Measurements from ENCODE around the gene CAMTA1.

The CAMTA1 gene

DNA sequence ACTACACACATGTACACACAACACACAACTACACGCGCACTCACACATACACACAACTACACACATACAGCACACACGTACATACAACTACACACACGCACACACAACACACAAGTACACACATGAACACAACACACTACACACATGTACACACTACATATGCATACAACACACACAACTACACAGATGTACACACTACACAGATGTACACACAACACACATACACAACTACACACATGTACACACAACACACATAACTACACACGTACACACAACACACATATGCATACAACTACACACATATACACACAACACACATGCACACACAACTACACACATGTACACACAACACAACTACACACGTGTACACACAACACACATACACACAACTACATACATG is 318.6 kb downstream of the CAMTA1 start:
- no peak for TF ChIP-seq ZFP30 (CRISPR knock-in tag; IDR thresholded peaks at IDR 0.05)
- no peak for TF ChIP-seq SNAI2 (CRISPR knock-in tag; IDR thresholded peaks at IDR 0.05)
- TF ChIP-seq ZC3H10 (CRISPR knock-in tag; IDR thresholded peaks at IDR 0.05), result no peak
- TF ChIP-seq, protein P1, sequence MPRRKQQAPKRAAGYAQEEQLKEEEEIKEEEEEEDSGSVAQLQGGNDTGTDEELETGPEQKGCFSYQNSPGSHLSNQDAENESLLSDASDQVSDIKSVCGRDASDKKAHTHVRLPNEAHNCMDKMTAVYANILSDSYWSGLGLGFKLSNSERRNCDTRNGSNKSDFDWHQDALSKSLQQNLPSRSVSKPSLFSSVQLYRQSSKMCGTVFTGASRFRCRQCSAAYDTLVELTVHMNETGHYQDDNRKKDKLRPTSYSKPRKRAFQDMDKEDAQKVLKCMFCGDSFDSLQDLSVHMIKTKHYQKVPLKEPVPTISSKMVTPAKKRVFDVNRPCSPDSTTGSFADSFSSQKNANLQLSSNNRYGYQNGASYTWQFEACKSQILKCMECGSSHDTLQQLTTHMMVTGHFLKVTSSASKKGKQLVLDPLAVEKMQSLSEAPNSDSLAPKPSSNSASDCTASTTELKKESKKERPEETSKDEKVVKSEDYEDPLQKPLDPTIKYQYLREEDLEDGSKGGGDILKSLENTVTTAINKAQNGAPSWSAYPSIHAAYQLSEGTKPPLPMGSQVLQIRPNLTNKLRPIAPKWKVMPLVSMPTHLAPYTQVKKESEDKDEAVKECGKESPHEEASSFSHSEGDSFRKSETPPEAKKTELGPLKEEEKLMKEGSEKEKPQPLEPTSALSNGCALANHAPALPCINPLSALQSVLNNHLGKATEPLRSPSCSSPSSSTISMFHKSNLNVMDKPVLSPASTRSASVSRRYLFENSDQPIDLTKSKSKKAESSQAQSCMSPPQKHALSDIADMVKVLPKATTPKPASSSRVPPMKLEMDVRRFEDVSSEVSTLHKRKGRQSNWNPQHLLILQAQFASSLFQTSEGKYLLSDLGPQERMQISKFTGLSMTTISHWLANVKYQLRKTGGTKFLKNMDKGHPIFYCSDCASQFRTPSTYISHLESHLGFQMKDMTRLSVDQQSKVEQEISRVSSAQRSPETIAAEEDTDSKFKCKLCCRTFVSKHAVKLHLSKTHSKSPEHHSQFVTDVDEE (CRISPR knock-in tag; IDR thresholded peaks at IDR 0.05), result no peak
- TF ChIP-seq, protein P2, sequence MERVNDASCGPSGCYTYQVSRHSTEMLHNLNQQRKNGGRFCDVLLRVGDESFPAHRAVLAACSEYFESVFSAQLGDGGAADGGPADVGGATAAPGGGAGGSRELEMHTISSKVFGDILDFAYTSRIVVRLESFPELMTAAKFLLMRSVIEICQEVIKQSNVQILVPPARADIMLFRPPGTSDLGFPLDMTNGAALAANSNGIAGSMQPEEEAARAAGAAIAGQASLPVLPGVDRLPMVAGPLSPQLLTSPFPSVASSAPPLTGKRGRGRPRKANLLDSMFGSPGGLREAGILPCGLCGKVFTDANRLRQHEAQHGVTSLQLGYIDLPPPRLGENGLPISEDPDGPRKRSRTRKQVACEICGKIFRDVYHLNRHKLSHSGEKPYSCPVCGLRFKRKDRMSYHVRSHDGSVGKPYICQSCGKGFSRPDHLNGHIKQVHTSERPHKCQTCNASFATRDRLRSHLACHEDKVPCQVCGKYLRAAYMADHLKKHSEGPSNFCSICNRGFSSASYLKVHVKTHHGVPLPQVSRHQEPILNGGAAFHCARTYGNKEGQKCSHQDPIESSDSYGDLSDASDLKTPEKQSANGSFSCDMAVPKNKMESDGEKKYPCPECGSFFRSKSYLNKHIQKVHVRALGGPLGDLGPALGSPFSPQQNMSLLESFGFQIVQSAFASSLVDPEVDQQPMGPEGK (CRISPR knock-in tag; IDR thresholded peaks at IDR 0.05; ENCODE audit: borderline replicate concordance), result no peak
- TF ChIP-seq PPARA (CRISPR knock-in tag; IDR thresholded peaks at IDR 0.05; ENCODE audit: borderline replicate concordance), result no peak
- no peak for TF ChIP-seq TCF4 (CRISPR knock-in tag; IDR thresholded peaks at IDR 0.05; ENCODE audit: borderline replicate concordance)
- TF ChIP-seq BACH2 (CRISPR knock-in tag; IDR thresholded peaks at IDR 0.05; ENCODE audit: borderline replicate concordance), result no peak
- TF ChIP-seq ZFP3 (CRISPR knock-in tag; IDR thresholded peaks at IDR 0.05), result no peak
- no peak for TF ChIP-seq ISL1 (CRISPR knock-in tag; IDR thresholded peaks at IDR 0.05)
- TF ChIP-seq, protein P3, sequence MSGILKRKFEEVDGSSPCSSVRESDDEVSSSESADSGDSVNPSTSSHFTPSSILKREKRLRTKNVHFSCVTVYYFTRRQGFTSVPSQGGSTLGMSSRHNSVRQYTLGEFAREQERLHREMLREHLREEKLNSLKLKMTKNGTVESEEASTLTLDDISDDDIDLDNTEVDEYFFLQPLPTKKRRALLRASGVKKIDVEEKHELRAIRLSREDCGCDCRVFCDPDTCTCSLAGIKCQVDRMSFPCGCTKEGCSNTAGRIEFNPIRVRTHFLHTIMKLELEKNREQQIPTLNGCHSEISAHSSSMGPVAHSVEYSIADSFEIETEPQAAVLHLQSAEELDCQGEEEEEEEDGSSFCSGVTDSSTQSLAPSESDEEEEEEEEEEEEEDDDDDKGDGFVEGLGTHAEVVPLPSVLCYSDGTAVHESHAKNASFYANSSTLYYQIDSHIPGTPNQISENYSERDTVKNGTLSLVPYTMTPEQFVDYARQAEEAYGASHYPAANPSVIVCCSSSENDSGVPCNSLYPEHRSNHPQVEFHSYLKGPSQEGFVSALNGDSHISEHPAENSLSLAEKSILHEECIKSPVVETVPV (CRISPR knock-in tag; IDR thresholded peaks at IDR 0.05), result no peak
- no peak for TF ChIP-seq TOX (CRISPR knock-in tag; IDR thresholded peaks at IDR 0.05; ENCODE audit: borderline replicate concordance)
- TF ChIP-seq, protein P4, sequence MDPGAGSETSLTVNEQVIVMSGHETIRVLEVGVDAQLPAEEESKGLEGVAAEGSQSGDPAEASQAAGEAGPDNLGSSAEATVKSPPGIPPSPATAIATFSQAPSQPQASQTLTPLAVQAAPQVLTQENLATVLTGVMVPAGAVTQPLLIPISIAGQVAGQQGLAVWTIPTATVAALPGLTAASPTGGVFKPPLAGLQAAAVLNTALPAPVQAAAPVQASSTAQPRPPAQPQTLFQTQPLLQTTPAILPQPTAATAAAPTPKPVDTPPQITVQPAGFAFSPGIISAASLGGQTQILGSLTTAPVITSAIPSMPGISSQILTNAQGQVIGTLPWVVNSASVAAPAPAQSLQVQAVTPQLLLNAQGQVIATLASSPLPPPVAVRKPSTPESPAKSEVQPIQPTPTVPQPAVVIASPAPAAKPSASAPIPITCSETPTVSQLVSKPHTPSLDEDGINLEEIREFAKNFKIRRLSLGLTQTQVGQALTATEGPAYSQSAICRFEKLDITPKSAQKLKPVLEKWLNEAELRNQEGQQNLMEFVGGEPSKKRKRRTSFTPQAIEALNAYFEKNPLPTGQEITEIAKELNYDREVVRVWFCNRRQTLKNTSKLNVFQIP (CRISPR knock-in tag; IDR thresholded peaks at IDR 0.05; ENCODE audit: borderline replicate concordance, low read depth), result no peak
- TF ChIP-seq GLIS3 (CRISPR knock-in tag; IDR thresholded peaks at IDR 0.05), result no peak
- no peak for TF ChIP-seq ARNTL (CRISPR knock-in tag; IDR thresholded peaks at IDR 0.05; ENCODE audit: borderline replicate concordance, low read depth)
- no peak for TF ChIP-seq ZNF565 (CRISPR knock-in tag; conservative IDR thresholded peaks at IDR 0.05; ENCODE audit: low read depth)
- no peak for TF ChIP-seq RARB (CRISPR knock-in tag; IDR thresholded peaks at IDR 0.05)
- no peak for ATAC-seq

DNA sequence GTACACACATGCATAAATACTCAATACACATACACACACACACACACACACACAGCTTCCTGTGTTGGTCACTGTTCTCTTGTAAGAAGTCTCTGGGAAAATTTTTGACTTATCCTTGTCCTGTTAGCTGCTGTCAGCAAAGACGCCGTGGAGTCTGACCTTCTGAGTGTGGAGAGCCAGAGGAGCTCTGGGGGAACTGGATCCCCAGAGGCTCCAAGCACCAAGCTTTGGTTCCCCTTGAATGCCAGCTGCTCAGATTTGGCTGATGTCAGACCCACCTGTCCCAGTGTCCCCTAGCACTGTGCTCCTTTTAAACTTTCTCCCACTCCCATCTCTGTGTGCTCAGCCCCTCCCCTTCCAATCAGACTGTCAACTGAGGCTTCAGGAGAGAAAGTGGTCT is 319.1 kb downstream of the CAMTA1 start:
- no peak for ATAC-seq
- TF ChIP-seq ARNTL (CRISPR knock-in tag; IDR thresholded peaks at IDR 0.05; ENCODE audit: borderline replicate concordance, low read depth), result no peak
- no peak for TF ChIP-seq GLIS3 (CRISPR knock-in tag; IDR thresholded peaks at IDR 0.05)
- no peak for TF ChIP-seq RARB (CRISPR knock-in tag; IDR thresholded peaks at IDR 0.05)
- TF ChIP-seq ZC3H10 (CRISPR knock-in tag; IDR thresholded peaks at IDR 0.05), result no peak
- TF ChIP-seq ZNF565 (CRISPR knock-in tag; conservative IDR thresholded peaks at IDR 0.05; ENCODE audit: low read depth), result no peak
- no peak for TF ChIP-seq ZNF8 (CRISPR knock-in tag; IDR thresholded peaks at IDR 0.05)
- TF ChIP-seq CSDC2 (CRISPR knock-in tag; IDR thresholded peaks at IDR 0.05), result no peak
- no peak for TF ChIP-seq ESRRG (CRISPR knock-in tag; IDR thresholded peaks at IDR 0.05)
- TF ChIP-seq, protein P1 (CRISPR knock-in tag; IDR thresholded peaks at IDR 0.05), result no peak
- TF ChIP-seq, protein P2 (CRISPR knock-in tag; IDR thresholded peaks at IDR 0.05; ENCODE audit: borderline replicate concordance), result no peak
- no peak for TF ChIP-seq TOX (CRISPR knock-in tag; IDR thresholded peaks at IDR 0.05; ENCODE audit: borderline replicate concordance)
- TF ChIP-seq OSR1 (CRISPR knock-in tag; IDR thresholded peaks at IDR 0.05), result no peak
- no peak for TF ChIP-seq ISL1 (CRISPR knock-in tag; IDR thresholded peaks at IDR 0.05)
- no peak for TF ChIP-seq ZFP3 (CRISPR knock-in tag; IDR thresholded peaks at IDR 0.05)
- TF ChIP-seq, protein P3 (CRISPR knock-in tag; IDR thresholded peaks at IDR 0.05), result no peak
- no peak for TF ChIP-seq TCF4 (CRISPR knock-in tag; IDR thresholded peaks at IDR 0.05; ENCODE audit: borderline replicate concordance)
